GM23338 (cell line): ENCODE results near the gene KAT8. TPM values are rescaled to one million over a fixed set of nuclear protein-coding genes. Genes with fewer than 3 reads are reported as not detected.

Experiments
- ATAC-seq: fragments of 200-7000 bp; cut with Tn5 transposase; 3 replicates; pipeline ENCODE4 v1.9.1; 2020
- DNase-seq: peaks from one replicate; pipeline ENCODE4 v3.0.0-alpha.2; 2015; ENCODE audit warnings: low spot score
- H2AFZ ChIP-seq: fragments of 200-600 bp; sonication (generic); 2 replicates; pipeline ENCODE4 v1.8.0; 2016; ENCODE audit warnings: antibody characterized with exemption, mild to moderate bottlenecking, moderate library complexity
- H3F3A ChIP-seq: fragments of 200-600 bp; sonication (generic); replicated peaks from 2 replicates; pipeline ENCODE4 v1.8.0; 2017; ENCODE audit warnings: antibody characterized with exemption, mixed run types, low read depth
- H3K27ac ChIP-seq: fragments of 200-600 bp; sonication (generic); 2 replicates; pipeline ENCODE4 v1.6.1; 2016; ENCODE audit warnings: low read depth
- H3K27me3 ChIP-seq: fragments of 200-600 bp; sonication (generic); 2 replicates; pipeline ENCODE4 v1.8.0; 2016; ENCODE audit warnings: mild to moderate bottlenecking, mixed run types, moderate library complexity; ENCODE audit not compliant: insufficient read depth
- H3K36me3 ChIP-seq: fragments of 200-600 bp; sonication (generic); 2 replicates; pipeline ENCODE4 v1.8.0; 2016; ENCODE audit warnings: mild to moderate bottlenecking; ENCODE audit not compliant: insufficient read depth
- H3K4me1 ChIP-seq: fragments of 200-600 bp; sonication (generic); 2 replicates; pipeline ENCODE4 v1.8.0; 2016; ENCODE audit warnings: mild to moderate bottlenecking, moderate library complexity; ENCODE audit not compliant: insufficient read depth
- H3K4me2 ChIP-seq: fragments of 200-600 bp; sonication (generic); 2 replicates; pipeline ENCODE4 v1.7.1; 2017; ENCODE audit warnings: mixed run types
- H3K4me3 ChIP-seq: fragments of 200-600 bp; sonication (generic); 2 replicates; pipeline ENCODE4 v1.6.1; 2016; ENCODE audit warnings: mixed run types
- H3K79me2 ChIP-seq: fragments of 200-600 bp; sonication (generic); replicated peaks from 2 replicates; pipeline ENCODE4 v1.8.0; 2017; ENCODE audit warnings: mild to moderate bottlenecking; ENCODE audit not compliant: insufficient read depth
- H3K9me2 ChIP-seq: fragments of 200-600 bp; sonication (generic); 2 replicates; pipeline ENCODE4 v1.8.0; 2017; ENCODE audit not compliant: insufficient read depth
- H4K20me1 ChIP-seq: fragments of 200-600 bp; sonication (generic); replicated peaks from 2 replicates; pipeline ENCODE4 v1.8.0; 2017; ENCODE audit warnings: mild to moderate bottlenecking; ENCODE audit not compliant: insufficient read depth
- H3K27ac Mint-ChIP-seq: 2 replicates; pipeline ENCODE4 v1.8.0; 2020; ENCODE audit warnings: inconsistent platforms, mild to moderate bottlenecking, moderate library complexity, mixed read lengths
- H3K27me3 Mint-ChIP-seq: 3 replicates; pipeline ENCODE4 v1.8.0; 2022; ENCODE audit warnings: low read depth, mild to moderate bottlenecking, moderate library complexity, mixed read lengths, inconsistent platforms; ENCODE audit not compliant: insufficient read depth, poor library complexity
- H3K36me3 Mint-ChIP-seq: 3 replicates; pipeline ENCODE4 v1.8.0; 2021; ENCODE audit warnings: low read depth, mild to moderate bottlenecking, inconsistent platforms, moderate library complexity, mixed read lengths
- H3K4me1 Mint-ChIP-seq: 3 replicates; pipeline ENCODE4 v1.8.0; 2020; ENCODE audit warnings: mild to moderate bottlenecking, inconsistent platforms, mixed read lengths
- H3K4me3 Mint-ChIP-seq: 3 replicates; pipeline ENCODE4 v1.8.0; 2021; ENCODE audit warnings: moderate library complexity, mild to moderate bottlenecking, inconsistent platforms, mixed read lengths
- H3K9me3 Mint-ChIP-seq: 3 replicates; pipeline ENCODE4 v1.8.0; 2020; ENCODE audit warnings: moderate library complexity, mild to moderate bottlenecking, inconsistent platforms, mixed read lengths
- CREB1 ChIP-seq: fragments of 250-450 bp; sonication (Bioruptor Pico); IDR thresholded peaks from 2 replicates; pipeline ENCODE4 v1.5.0; 2020; ENCODE audit warnings: low read depth, mild to moderate bottlenecking, moderate library complexity
- EZH2phosphoT487 ChIP-seq: fragments of 200-600 bp; sonication (generic); IDR thresholded peaks from one replicate; pipeline ENCODE4 v1.8.1; 2018; ENCODE audit warnings: antibody characterized with exemption; ENCODE audit not compliant: unreplicated experiment
- JUNB ChIP-seq: IDR thresholded peaks from one replicate; pipeline ENCODE4 v1.6.1; 2016; ENCODE audit warnings: antibody characterized with exemption; ENCODE audit not compliant: unreplicated experiment
- NANOG ChIP-seq: IDR thresholded peaks from 2 replicates; pipeline ENCODE4 v1.6.1; 2016; ENCODE audit warnings: antibody characterized with exemption, borderline replicate concordance
- POLR2AphosphoS5 ChIP-seq: IDR thresholded peaks from 2 replicates; pipeline ENCODE4 v1.6.1; 2016; ENCODE audit warnings: antibody characterized with exemption, low read depth
- ZNF114 ChIP-seq: fragments of 250-450 bp; sonication (Bioruptor Pico); IDR thresholded peaks from 2 replicates; pipeline ENCODE4 v1.5.0; 2020; ENCODE audit warnings: mild to moderate bottlenecking, moderate library complexity
- ZNF331 ChIP-seq: fragments of 250-450 bp; sonication (Bioruptor Pico); IDR thresholded peaks from 2 replicates; pipeline ENCODE4 v1.5.0; 2020; ENCODE audit warnings: low read depth, mild to moderate bottlenecking, moderate library complexity
- polyA plus RNA-seq: library from polyadenylated mRNA; unstranded; fragments of >200 nt; fragmentation: Nextera tagmentation; extraction: Ambion mirVana; gene quantifications from 2 replicates; pipeline ENCODE4 v1.2.1, GENCODE V29; 2016
- total RNA-seq: library from RNA; depleted of rRNA; stranded (reverse); fragments of >200 nt; shearing (Covaris generic); gene quantifications from 2 replicates; pipeline ENCODE4 v1.2.3, GENCODE V29; 2014
- TF ChIP-seq, protein P1 (sequence below): IDR thresholded peaks from 2 replicates; pipeline ENCODE4 v1.6.1; 2016; ENCODE audit warnings: antibody characterized with exemption
- TF ChIP-seq, protein P2 (sequence below): IDR thresholded peaks from one replicate; pipeline ENCODE4 v1.6.1; 2018; ENCODE audit warnings: antibody characterized with exemption; ENCODE audit not compliant: unreplicated experiment

The KAT8 gene
- total and polyA plus RNA-seq, 2 experiments from 2014 or later: 47.6 to 85.4 TPM

DNA sequence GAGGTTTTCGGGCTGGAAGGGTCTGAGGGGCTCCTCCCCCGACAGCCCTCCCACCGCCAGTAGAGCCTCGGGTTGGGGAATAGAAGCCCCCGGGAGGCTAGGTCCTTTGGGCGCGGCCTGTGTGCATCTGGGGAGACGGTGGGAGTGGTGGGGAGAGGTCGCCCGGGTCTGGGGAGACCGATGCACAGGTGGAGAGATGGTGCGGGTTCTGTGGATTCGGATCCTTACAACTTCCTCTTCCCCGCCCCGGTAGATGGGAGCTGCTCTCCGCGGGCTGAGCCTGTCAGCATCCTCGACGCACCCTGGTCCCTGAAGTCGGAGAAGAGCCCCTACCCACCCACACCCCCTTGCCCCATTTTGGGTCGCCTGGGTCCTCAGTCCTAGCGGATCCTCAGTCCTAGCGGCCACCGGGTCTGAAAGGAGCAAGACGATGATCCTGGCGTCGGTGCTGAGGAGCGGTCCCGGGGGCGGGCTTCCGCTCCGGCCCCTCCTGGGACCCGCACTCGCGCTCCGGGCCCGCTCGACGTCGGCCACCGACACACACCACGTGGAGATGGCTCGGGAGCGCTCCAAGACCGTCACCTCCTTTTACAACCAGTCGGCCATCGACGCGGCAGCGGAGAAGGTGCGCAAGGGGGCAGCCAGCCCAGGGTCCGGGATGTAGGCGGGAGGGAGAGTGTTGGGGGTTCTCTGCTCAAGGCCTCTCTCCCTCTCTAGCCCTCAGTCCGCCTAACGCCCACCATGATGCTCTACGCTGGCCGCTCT is 8.5 kb upstream of the KAT8 start:
- H3K27me3 Mint-ChIP-seq: peaks cover 18% of the 10 kb centered on the region
- no peak overlapping the region for H3K27ac Mint-ChIP-seq
- H3K4me3 Mint-ChIP-seq: peak overlapping the region; percentile 77
- H3K79me2 ChIP-seq: no peaks in the 10 kb centered on the region
- peak overlapping the region; percentile 87 for H3K4me3 ChIP-seq
- H3K9me2 ChIP-seq: no peaks in the 10 kb centered on the region
- H4K20me1 ChIP-seq: peaks cover 7% of the 10 kb centered on the region
- H3K4me1 Mint-ChIP-seq: peaks cover 9% of the 10 kb centered on the region; the same call in 1 of the 3 replicates
- peaks cover 4% of the 10 kb centered on the region for H3K9me3 Mint-ChIP-seq
- no peaks in the 10 kb centered on the region for H3K27me3 ChIP-seq
- H3K36me3 Mint-ChIP-seq: peaks cover 23% of the 10 kb centered on the region
- DNase-seq (peak; percentile 43), ATAC-seq (peak; percentile 20)
- no peak overlapping the region for H3K27ac ChIP-seq
- peak overlapping the region; percentile 87 for H3K4me2 ChIP-seq
- peaks cover 6% of the 10 kb centered on the region; the same call in 1 of the 2 replicates for H3K4me1 ChIP-seq
- peaks cover 12% of the 10 kb centered on the region; the same call in 1 of the 2 replicates for H3F3A ChIP-seq
- no peaks in the 10 kb centered on the region for H3K36me3 ChIP-seq
- TF ChIP-seq, protein P1, sequence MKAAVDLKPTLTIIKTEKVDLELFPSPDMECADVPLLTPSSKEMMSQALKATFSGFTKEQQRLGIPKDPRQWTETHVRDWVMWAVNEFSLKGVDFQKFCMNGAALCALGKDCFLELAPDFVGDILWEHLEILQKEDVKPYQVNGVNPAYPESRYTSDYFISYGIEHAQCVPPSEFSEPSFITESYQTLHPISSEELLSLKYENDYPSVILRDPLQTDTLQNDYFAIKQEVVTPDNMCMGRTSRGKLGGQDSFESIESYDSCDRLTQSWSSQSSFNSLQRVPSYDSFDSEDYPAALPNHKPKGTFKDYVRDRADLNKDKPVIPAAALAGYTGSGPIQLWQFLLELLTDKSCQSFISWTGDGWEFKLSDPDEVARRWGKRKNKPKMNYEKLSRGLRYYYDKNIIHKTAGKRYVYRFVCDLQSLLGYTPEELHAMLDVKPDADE: no peak
- TF ChIP-seq NANOG: no peak
- no peak for TF ChIP-seq JUNB
- TF ChIP-seq ZNF114 (CRISPR knock-in tag): no peak
- no peak for TF ChIP-seq CREB1
- no peak; the same call in 1 of the 2 replicates for TF ChIP-seq POLR2AphosphoS5
- TF ChIP-seq, protein P2, sequence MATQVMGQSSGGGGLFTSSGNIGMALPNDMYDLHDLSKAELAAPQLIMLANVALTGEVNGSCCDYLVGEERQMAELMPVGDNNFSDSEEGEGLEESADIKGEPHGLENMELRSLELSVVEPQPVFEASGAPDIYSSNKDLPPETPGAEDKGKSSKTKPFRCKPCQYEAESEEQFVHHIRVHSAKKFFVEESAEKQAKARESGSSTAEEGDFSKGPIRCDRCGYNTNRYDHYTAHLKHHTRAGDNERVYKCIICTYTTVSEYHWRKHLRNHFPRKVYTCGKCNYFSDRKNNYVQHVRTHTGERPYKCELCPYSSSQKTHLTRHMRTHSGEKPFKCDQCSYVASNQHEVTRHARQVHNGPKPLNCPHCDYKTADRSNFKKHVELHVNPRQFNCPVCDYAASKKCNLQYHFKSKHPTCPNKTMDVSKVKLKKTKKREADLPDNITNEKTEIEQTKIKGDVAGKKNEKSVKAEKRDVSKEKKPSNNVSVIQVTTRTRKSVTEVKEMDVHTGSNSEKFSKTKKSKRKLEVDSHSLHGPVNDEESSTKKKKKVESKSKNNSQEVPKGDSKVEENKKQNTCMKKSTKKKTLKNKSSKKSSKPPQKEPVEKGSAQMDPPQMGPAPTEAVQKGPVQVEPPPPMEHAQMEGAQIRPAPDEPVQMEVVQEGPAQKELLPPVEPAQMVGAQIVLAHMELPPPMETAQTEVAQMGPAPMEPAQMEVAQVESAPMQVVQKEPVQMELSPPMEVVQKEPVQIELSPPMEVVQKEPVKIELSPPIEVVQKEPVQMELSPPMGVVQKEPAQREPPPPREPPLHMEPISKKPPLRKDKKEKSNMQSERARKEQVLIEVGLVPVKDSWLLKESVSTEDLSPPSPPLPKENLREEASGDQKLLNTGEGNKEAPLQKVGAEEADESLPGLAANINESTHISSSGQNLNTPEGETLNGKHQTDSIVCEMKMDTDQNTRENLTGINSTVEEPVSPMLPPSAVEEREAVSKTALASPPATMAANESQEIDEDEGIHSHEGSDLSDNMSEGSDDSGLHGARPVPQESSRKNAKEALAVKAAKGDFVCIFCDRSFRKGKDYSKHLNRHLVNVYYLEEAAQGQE: no peak
- no peak for TF ChIP-seq EZH2phosphoT487
- peak overlapping the region; percentile 96; the same call in 1 of the 2 replicates for H2AFZ ChIP-seq

DNA sequence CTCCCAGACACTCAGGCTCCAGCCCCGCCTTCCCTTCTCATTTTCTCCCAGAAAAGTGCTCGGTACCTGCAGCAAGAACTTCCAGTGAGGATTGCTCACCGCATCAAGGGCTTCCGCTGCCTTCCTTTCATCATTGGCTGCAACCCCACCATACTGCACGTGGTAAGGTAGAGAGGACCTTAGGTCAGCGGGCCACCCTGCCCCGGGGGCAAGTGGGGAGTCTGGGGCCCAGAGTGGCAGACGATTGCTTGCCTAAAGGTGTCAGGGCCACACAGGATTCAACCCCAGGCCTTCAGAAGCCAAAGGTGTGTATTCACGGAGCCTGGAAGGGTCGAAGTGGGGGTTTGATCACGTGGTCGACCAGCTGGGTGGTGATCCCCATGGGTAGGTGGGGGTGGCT is 7.8 kb upstream of the KAT8 start:
- Histone ChIP-seq H3K9me2 (no peaks in the 10 kb centered on the region), H3K27ac (no peak overlapping the region), H3K79me2 (no peaks in the 10 kb centered on the region), H4K20me1 (peaks cover 7% of the 10 kb centered on the region), H2AFZ (no peak overlapping the region), H3F3A (peaks cover 14% of the 10 kb centered on the region; the same call in 1 of the 2 replicates), H3K4me1 (peaks cover 6% of the 10 kb centered on the region; the same call in 1 of the 2 replicates), H3K36me3 (no peaks in the 10 kb centered on the region), H3K4me3 (peak overlapping the region; percentile 87), H3K27me3 (no peaks in the 10 kb centered on the region), H3K4me2 (peak overlapping the region; percentile 87)
- DNase-seq (no peak), ATAC-seq (no peak)
- Mint-ChIP-seq H3K27me3 (peaks cover 18% of the 10 kb centered on the region), H3K27ac (no peak overlapping the region), H3K36me3 (peaks cover 23% of the 10 kb centered on the region), H3K9me3 (peaks cover 4% of the 10 kb centered on the region), H3K4me3 (peak overlapping the region; percentile 77), H3K4me1 (peaks cover 9% of the 10 kb centered on the region; the same call in 1 of the 3 replicates)
- TF ChIP-seq ZNF331 (CRISPR knock-in tag): no peak
- TF ChIP-seq, protein P1: no peak
- TF ChIP-seq EZH2phosphoT487: no peak
